SU-DHL-6 (cell line): ENCODE data around the gene TEX264.

Experiments used
- CTCF ChIP-seq: fragments of 200-600 bp; sonication (generic); IDR thresholded peaks from one replicate; pipeline ENCODE4 v1.5.1; 2017; ENCODE audit warnings: antibody characterized with exemption, mild to moderate bottlenecking, low read length, moderate library complexity; ENCODE audit not compliant: insufficient read depth, poor library complexity, severe bottlenecking
- EZH2phosphoT487 ChIP-seq: fragments of 200-600 bp; sonication (generic), shearing (Covaris generic); conservative IDR thresholded peaks from 2 replicates; pipeline ENCODE4 v1.6.1; 2018; ENCODE audit warnings: mild to moderate bottlenecking, antibody characterized with exemption, low read length, moderate library complexity, mixed read lengths

GRCh38 chr3:51646091-51646490 is 25.0 kb upstream of the TEX264 start:
- TF ChIP-seq CTCF (no peak), EZH2phosphoT487 (no peak)
